Neural crest cell (in vitro differentiated cells): ENCODE data around the gene PRKD2. TPM values are rescaled to one million over a fixed set of nuclear protein-coding genes. Genes with fewer than 3 reads are reported as not detected.

ENCODE experiments used
- DNase-seq: peaks from one replicate; pipeline ENCODE4 v3.0.0; 2021; ENCODE audit warnings: low read depth, mixed read lengths, low spot score
- H3K27ac Mint-ChIP-seq: one replicate; pipeline ENCODE4 v1.8.0; 2021; ENCODE audit warnings: mild to moderate bottlenecking, mixed read lengths; ENCODE audit not compliant: unreplicated experiment
- H3K27me3 Mint-ChIP-seq: 2 replicates; pipeline ENCODE4 v1.8.0; 2021; ENCODE audit warnings: low read depth, mild to moderate bottlenecking, mixed read lengths
- H3K36me3 Mint-ChIP-seq: 2 replicates; pipeline ENCODE4 v1.8.0; 2021; ENCODE audit warnings: low read depth, mild to moderate bottlenecking, mixed read lengths
- H3K4me1 Mint-ChIP-seq: 2 replicates; pipeline ENCODE4 v1.8.0; 2021; ENCODE audit warnings: mixed read lengths
- H3K4me3 Mint-ChIP-seq: one replicate; pipeline ENCODE4 v1.8.0; 2021; ENCODE audit warnings: mild to moderate bottlenecking, mixed read lengths
- H3K9me3 Mint-ChIP-seq: 2 replicates; pipeline ENCODE4 v1.8.0; 2021; ENCODE audit warnings: mixed read lengths
- CTCF ChIP-seq: fragments of 200-600 bp; sonication (generic); conservative IDR thresholded peaks from 2 replicates; pipeline ENCODE4 v1.5.0; 2021; ENCODE audit warnings: antibody characterized with exemption, mild to moderate bottlenecking
- total RNA-seq: library from RNA; stranded (reverse); gene quantifications from 2 replicates; pipeline ENCODE4 v1.2.1, GENCODE V29; 2021

The PRKD2 gene
- total RNA-seq, 1 donor from 2014 or later, result 55.5 TPM

DNA sequence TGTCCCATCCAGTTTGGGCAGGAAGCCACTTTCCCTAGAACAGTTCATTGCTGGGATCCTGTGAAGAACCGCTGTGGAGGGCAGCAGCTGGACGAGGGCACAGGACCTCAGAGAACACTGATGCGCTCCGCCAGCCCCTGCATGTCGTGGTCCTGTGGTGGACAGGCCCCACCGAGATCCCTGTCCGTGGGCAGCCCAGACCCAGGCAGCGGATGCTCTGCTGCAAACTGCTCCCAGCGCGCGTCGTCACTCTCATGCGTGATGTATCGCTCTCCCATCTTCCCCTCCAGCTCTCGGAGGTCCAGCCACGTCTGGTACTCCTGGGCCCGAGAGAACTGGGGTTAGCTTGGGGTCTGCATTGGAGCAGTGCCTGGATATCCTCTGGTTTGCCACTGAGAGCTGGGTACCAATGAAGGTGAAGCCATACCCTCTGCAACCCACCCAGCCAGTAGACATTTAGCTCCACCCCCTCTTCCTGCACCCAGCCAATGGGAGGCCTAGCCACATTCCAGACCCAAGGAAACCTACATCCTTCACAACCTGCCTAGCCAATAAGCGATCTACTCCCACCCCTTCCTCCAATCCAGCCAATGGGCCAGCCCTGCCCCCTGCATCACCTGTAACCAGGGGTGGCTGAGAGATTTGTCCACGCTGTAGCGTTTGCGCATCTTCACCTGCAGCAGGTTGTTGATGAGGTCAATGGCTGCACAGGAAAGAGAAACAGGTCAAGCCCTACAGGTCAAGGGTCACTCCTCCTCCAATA, 42.3 kb downstream of the PRKD2 start:
- Mint-ChIP-seq H3K27ac (no peak overlapping the region), H3K4me3 (no peak overlapping the region), H3K9me3 (no peaks in the 10 kb centered on the region), H3K36me3 (peaks cover 13% of the 10 kb centered on the region), H3K27me3 (no peaks in the 10 kb centered on the region), H3K4me1 (no peaks in the 10 kb centered on the region)
- DNase-seq, result no peak
- TF ChIP-seq CTCF, result no peak

GRCh38 chr19:46670813-46671212, 46.1 kb downstream of the PRKD2 start:
- DNase-seq, result no peak
- Mint-ChIP-seq H3K4me3 (no peak overlapping the region), H3K36me3 (peaks cover 7% of the 10 kb centered on the region), H3K9me3 (no peaks in the 10 kb centered on the region), H3K27me3 (no peaks in the 10 kb centered on the region), H3K4me1 (no peaks in the 10 kb centered on the region), H3K27ac (no peak overlapping the region)
- TF ChIP-seq CTCF, result no peak

- no peak for DNase-seq
- Mint-ChIP-seq H3K27me3 (no peaks in the 10 kb centered on the region), H3K27ac (no peak overlapping the region), H3K4me1 (no peaks in the 10 kb centered on the region), H3K9me3 (no peaks in the 10 kb centered on the region), H3K4me3 (no peak overlapping the region), H3K36me3 (no peaks in the 10 kb centered on the region)
- TF ChIP-seq CTCF, result no peak
Measured at GRCh38 chr19:46668662-46669061, 48.3 kb downstream of the PRKD2 start.

- Mint-ChIP-seq H3K36me3 (no peaks in the 10 kb centered on the region), H3K27ac (no peak overlapping the region), H3K4me3 (no peak overlapping the region), H3K4me1 (peaks cover 16% of the 10 kb centered on the region), H3K27me3 (peaks cover 3% of the 10 kb centered on the region), H3K9me3 (no peaks in the 10 kb centered on the region)
- no peak for DNase-seq
- no peak for TF ChIP-seq CTCF
Measured at GRCh38 chr19:46665072-46665471, 51.8 kb downstream of the PRKD2 start.

DNA sequence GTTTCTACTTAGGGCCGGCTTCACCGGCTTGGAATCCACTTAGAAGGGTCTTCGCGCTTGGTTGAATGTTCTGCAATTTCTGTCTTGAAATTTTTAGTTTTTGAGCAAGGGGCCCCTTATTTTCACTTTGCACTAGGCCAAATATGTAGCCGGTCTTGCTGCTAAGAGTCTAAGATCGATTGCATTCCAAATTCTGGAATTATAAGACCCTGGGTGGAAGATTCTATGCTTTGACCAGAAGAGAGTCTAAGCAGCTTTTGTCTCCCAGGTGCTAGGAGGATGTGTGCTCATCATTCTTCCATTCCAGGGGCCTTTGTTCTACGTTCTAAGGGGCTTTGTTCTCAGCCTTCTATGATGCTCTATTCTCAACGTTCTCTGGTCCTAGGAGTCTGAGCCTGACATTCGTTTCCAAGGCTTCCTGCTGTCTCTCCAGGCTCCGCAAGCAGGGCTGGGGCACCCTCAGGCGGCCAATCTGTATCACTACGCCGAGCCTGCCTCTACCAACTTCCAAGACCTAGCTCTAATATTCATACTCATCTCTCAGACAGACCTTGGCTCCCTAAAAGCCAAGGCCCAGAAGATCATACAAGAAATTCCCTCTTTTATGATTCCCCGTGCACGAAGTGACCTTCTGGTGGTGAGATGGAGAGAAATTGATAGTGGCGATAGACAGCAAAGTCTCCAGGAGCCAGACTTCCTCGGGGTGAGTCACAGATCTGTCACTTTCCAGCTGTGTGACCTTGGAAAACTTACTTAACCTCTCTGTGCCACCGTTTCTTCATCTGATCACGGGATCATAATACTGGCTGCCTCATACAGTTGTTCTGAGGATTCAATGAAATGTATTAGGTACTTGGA, 55.0 kb downstream of the PRKD2 start:
- DNase-seq, result peak; percentile 69
- peaks cover 10% of the 10 kb centered on the region for H3K27me3 Mint-ChIP-seq
- peaks cover 28% of the 10 kb centered on the region for H3K4me1 Mint-ChIP-seq
- peak overlapping the region; percentile 76 for H3K27ac Mint-ChIP-seq
- H3K9me3 Mint-ChIP-seq, result no peaks in the 10 kb centered on the region
- peak overlapping the region; percentile 70 for H3K4me3 Mint-ChIP-seq
- no peaks in the 10 kb centered on the region for H3K36me3 Mint-ChIP-seq
- TF ChIP-seq CTCF, result peak; percentile 94
